GM12864 (cell line): Measurements from ENCODE around the gene EXOC6B.

Experiments
- DNase-seq: peaks from one replicate; pipeline ENCODE4 v3.0.0-alpha.2; 2011; ENCODE audit warnings: low read depth
- H3K4me3 ChIP-seq: 2 replicates; pipeline ENCODE4 v1.5.1; 2011; ENCODE audit warnings: mild to moderate bottlenecking, low read depth, low read length, control low read depth
- CTCF ChIP-seq: IDR thresholded peaks from 2 replicates; pipeline ENCODE4 v1.5.1; 2011; ENCODE audit warnings: low read depth, mild to moderate bottlenecking, moderate library complexity, low read length, control low read depth, inconsistent platforms; ENCODE audit errors: missing control alignments

Gene EXOC6B

GRCh38 chr2:72527424-72527823 lies 298.4 kb downstream of the EXOC6B start:
- H3K4me3 ChIP-seq, result no peak overlapping the region
- DNase-seq, result no peak
- no peak for TF ChIP-seq CTCF

GRCh38 chr2:72526623-72527022 lies 299.2 kb downstream of the EXOC6B start:
- no peak overlapping the region for H3K4me3 ChIP-seq
- TF ChIP-seq CTCF, result no peak
- no peak for DNase-seq

- H3K4me3 ChIP-seq, result no peak overlapping the region
- DNase-seq, result no peak
- TF ChIP-seq CTCF, result no peak
Measured at GRCh38 chr2:72524071-72524470, 301.8 kb downstream of the EXOC6B start.

- no peak for DNase-seq
- TF ChIP-seq CTCF, result no peak
- no peak overlapping the region for H3K4me3 ChIP-seq
Measured at GRCh38 chr2:72515696-72516095, 310.1 kb downstream of the EXOC6B start.

- H3K4me3 ChIP-seq, result no peak overlapping the region
- no peak for DNase-seq
- TF ChIP-seq CTCF, result no peak
Measured at GRCh38 chr2:72513011-72513410, 312.8 kb downstream of the EXOC6B start.

- no peak for DNase-seq
- TF ChIP-seq CTCF, result no peak
- no peak overlapping the region for H3K4me3 ChIP-seq
Measured at GRCh38 chr2:72512376-72512775, 313.5 kb downstream of the EXOC6B start.

- no peak overlapping the region for H3K4me3 ChIP-seq
- TF ChIP-seq CTCF, result no peak
- DNase-seq, result no peak
Measured at GRCh38 chr2:72511906-72512305, 313.9 kb downstream of the EXOC6B start.
